NB4 (cell line): Measurements from ENCODE around the gene SCAMP3.

Source experiments
- CTCF ChIP-seq: IDR thresholded peaks from one replicate; pipeline ENCODE4 v1.5.1; 2012; ENCODE audit warnings: low read depth, low read length
- MYC ChIP-seq: IDR thresholded peaks from 2 replicates; pipeline ENCODE4 v1.6.1; 2011; ENCODE audit warnings: low read depth, low read length
- POLR2A ChIP-seq: IDR thresholded peaks from 2 replicates; pipeline ENCODE4 v1.6.1; 2011; ENCODE audit warnings: mild to moderate bottlenecking; ENCODE audit not compliant: insufficient read length; ENCODE audit errors: extremely low read depth

DNA sequence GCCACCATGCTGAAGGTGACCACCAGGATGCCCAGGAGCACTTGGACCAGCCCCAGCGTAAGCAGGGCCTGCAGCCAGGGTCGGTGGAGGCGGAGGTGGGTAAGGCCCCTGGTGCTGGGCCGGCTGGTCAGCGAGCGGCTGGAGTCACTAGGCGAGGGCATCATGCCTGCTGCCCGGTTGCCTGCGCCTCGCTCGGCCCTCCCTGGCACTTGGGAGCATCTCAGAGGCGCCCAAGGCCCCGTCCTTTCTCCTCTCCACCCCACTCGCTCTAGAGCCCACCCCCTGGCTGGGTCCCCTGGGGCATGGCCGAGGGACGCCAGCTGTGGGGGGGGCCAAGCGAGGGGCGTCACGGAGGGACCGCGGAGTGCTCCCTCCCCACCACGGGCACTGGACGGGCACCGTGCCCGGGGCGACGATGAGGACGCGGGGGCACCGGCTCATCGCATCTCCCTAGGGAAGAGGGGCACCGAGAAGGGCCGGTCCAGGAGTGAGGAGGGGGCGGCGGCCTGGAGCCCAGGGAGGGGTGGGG lies 7.4 kb downstream of the SCAMP3 start:
- TF ChIP-seq POLR2A, result no peak
- no peak for TF ChIP-seq CTCF
- no peak for TF ChIP-seq MYC
